HG03135 (cell line): ENCODE data around the gene SFXN4.
A peak's percentile ranks its signal among the peaks of the same experiment; 100 is the strongest.
"Not testable (repeated sequence)": the region's sequence is repeated elsewhere in the genome, so short reads cannot be mapped to it uniquely, and the experiment has no call there.

ENCODE experiments used
- ATAC-seq: cut with Tn5 transposase; IDR thresholded peaks from one replicate; pipeline ENCODE4 v1.9.1; 2021; ENCODE audit warnings: mild to moderate bottlenecking, moderate library complexity; ENCODE audit not compliant: unreplicated experiment

Gene SFXN4

GRCh38 chr10:119149157-119149556, 16.4 kb downstream of the SFXN4 start:
- no peak for ATAC-seq

GRCh38 chr10:119143657-119144056, 21.9 kb downstream of the SFXN4 start:
- no peak for ATAC-seq

- ATAC-seq, result no peak
These were observed 24.8 kb downstream of the SFXN4 start for GRCh38 chr10:119140603-119141245.

- ATAC-seq, result no peak
These were observed 25.9 kb downstream of the SFXN4 start for GRCh38 chr10:119139464-119140067.

GRCh38 chr10:119138346-119139306, 26.9 kb downstream of the SFXN4 start:
- no peak for ATAC-seq

- ATAC-seq, result not testable (repeated sequence)
These were observed 27.6 kb downstream of the SFXN4 start for GRCh38 chr10:119137878-119138277.

- ATAC-seq, result no peak
These were observed 29.4 kb downstream of the SFXN4 start for GRCh38 chr10:119136084-119136483.

- ATAC-seq, result no peak
These were observed 30.0 kb downstream of the SFXN4 start for GRCh38 chr10:119135513-119135881.

GRCh38 chr10:119133949-119134348, 31.6 kb downstream of the SFXN4 start:
- ATAC-seq, result no peak

- ATAC-seq, result no peak
These were observed 32.8 kb downstream of the SFXN4 start for GRCh38 chr10:119132521-119133345.

- peak; percentile 66 for ATAC-seq
These were observed 33.8 kb downstream of the SFXN4 start for GRCh38 chr10:119131512-119132240.

GRCh38 chr10:119129721-119130120, 35.8 kb downstream of the SFXN4 start:
- no peak for ATAC-seq

- no peak for ATAC-seq
These were observed 39.6 kb downstream of the SFXN4 start for GRCh38 chr10:119125942-119126341.

GRCh38 chr10:119120875-119121274, 44.6 kb downstream of the SFXN4 start:
- ATAC-seq, result no peak

GRCh38 chr10:119120413-119120867, 45.1 kb downstream of the SFXN4 start:
- peak; percentile 93 for ATAC-seq

- no peak for ATAC-seq
These were observed 46.1 kb downstream of the SFXN4 start for GRCh38 chr10:119119400-119119799.

GRCh38 chr10:119118231-119118630, 47.3 kb downstream of the SFXN4 start:
- no peak for ATAC-seq

- ATAC-seq, result no peak
These were observed 49.1 kb downstream of the SFXN4 start for GRCh38 chr10:119116326-119116951.

- no peak for ATAC-seq
These were observed 49.6 kb downstream of the SFXN4 start for GRCh38 chr10:119115926-119116325.
